HL-60 (cell line): Measurements from ENCODE around the gene CDC42BPG.
A peak's percentile ranks its signal among the peaks of the same experiment; 100 is the strongest.

Experiments used
- DNase-seq, 2 experiments: peaks; one replicate each; pipeline ENCODE4 v3.0.0-alpha.2; 2010 to 2020; ENCODE audit warnings: low read depth in 1 of 2, low spot score in 1 of 2
- H3K27ac ChIP-seq: fragments of 250-450 bp; sonication (Bioruptor Pico); replicated peaks from 2 replicates; pipeline ENCODE4 v1.5.1; 2020; ENCODE audit warnings: mild to moderate bottlenecking, moderate library complexity
- H3K27me3 ChIP-seq: fragments of 250-450 bp; sonication (Bioruptor Pico); 2 replicates; pipeline ENCODE4 v1.5.1; 2021; ENCODE audit warnings: mild to moderate bottlenecking, moderate library complexity; ENCODE audit not compliant: insufficient read depth, poor library complexity, severe bottlenecking
- H3K4me3 ChIP-seq: replicated peaks from 2 replicates; pipeline ENCODE4 v1.5.1; 2011; ENCODE audit warnings: mild to moderate bottlenecking, control low read depth, low read length; ENCODE audit not compliant: insufficient read depth
- GABPA ChIP-seq: IDR thresholded peaks from 2 replicates; pipeline ENCODE4 v1.6.1; 2012; ENCODE audit warnings: low read depth
- POLR2AphosphoS5 ChIP-seq: IDR thresholded peaks from 2 replicates; pipeline ENCODE4 v1.6.1; 2012; ENCODE audit warnings: low read depth
- SPI1 ChIP-seq: IDR thresholded peaks from 2 replicates; pipeline ENCODE4 v1.6.1; 2012; ENCODE audit warnings: low read depth, mild to moderate bottlenecking, borderline replicate concordance
- TF ChIP-seq, protein P1 (sequence below): IDR thresholded peaks from 2 replicates; pipeline ENCODE4 v1.6.1; 2012; ENCODE audit warnings: low read depth; ENCODE audit not compliant: insufficient replicate concordance
- TF ChIP-seq, protein P2 (sequence below): IDR thresholded peaks from one replicate; pipeline ENCODE4 v1.5.1; 2011; ENCODE audit warnings: low read length, control low read depth, inconsistent platforms; ENCODE audit not compliant: insufficient read depth

CDC42BPG gene

DNA sequence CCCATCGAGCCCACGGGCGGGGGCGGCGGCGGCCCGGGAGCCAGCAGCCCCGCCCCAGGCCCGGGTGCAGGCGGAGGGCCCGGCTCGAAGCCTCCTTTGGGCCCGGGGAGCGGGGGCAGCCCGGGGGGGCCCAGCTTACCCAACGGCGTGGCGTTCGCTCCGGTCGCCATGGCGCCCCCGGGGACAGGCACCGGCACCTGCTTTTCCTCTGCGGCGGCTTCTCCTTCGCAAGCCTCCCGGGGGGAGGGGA, 66.3 kb downstream of the CDC42BPG start:
- Histone ChIP-seq H3K27ac (peak overlapping the region; percentile 94), H3K27me3 (no peaks in the 10 kb centered on the region), H3K4me3 (peak overlapping the region; percentile 58)
- TF ChIP-seq, protein P1, sequence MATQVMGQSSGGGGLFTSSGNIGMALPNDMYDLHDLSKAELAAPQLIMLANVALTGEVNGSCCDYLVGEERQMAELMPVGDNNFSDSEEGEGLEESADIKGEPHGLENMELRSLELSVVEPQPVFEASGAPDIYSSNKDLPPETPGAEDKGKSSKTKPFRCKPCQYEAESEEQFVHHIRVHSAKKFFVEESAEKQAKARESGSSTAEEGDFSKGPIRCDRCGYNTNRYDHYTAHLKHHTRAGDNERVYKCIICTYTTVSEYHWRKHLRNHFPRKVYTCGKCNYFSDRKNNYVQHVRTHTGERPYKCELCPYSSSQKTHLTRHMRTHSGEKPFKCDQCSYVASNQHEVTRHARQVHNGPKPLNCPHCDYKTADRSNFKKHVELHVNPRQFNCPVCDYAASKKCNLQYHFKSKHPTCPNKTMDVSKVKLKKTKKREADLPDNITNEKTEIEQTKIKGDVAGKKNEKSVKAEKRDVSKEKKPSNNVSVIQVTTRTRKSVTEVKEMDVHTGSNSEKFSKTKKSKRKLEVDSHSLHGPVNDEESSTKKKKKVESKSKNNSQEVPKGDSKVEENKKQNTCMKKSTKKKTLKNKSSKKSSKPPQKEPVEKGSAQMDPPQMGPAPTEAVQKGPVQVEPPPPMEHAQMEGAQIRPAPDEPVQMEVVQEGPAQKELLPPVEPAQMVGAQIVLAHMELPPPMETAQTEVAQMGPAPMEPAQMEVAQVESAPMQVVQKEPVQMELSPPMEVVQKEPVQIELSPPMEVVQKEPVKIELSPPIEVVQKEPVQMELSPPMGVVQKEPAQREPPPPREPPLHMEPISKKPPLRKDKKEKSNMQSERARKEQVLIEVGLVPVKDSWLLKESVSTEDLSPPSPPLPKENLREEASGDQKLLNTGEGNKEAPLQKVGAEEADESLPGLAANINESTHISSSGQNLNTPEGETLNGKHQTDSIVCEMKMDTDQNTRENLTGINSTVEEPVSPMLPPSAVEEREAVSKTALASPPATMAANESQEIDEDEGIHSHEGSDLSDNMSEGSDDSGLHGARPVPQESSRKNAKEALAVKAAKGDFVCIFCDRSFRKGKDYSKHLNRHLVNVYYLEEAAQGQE, result no peak
- TF ChIP-seq SPI1, result no peak
- no peak for DNase-seq

DNA sequence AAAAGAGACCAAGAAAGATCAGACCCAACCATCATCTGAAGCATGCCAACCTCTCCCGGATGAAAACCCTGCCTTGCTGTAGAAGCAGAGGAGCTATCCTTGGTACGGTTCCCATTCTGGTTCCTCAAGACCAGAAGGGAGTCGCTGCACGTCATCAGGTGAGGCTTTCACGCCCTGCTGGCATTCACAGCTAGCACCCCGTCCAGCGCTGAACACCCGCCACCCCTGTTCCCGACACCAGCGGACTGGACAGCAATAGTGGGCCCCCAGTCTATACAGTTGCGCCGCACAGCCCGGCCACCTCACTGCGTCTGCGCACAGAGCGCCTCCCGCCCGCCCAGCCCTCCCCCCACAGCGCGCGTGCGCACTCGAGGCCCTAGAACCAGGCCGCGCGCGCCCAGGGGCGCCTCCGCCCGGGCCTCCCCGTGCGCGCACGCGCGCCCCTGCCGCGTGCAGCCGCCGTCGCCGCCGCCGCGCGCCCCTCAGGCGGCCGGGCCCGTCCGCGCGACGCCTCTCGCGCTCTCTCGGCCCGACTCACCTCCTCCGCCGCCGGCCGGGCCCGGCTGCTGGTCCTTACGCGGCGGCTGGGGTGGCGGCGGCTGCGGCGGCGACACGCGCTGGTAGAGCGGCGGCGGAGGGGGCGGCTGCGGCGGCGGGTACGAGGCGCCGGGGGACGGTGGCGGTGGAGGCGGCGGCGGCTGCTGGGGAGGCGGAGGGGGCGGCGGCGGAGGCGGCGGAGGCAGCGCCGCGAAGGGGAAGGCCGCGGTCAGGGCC, 66.8 kb downstream of the CDC42BPG start:
- peak overlapping the region; percentile 80 for H3K4me3 ChIP-seq
- H3K27ac ChIP-seq, result peak overlapping the region; percentile 65
- TF ChIP-seq POLR2AphosphoS5 (peak; percentile 65), SPI1 (no peak), GABPA (no peak)
- TF ChIP-seq, protein P2, sequence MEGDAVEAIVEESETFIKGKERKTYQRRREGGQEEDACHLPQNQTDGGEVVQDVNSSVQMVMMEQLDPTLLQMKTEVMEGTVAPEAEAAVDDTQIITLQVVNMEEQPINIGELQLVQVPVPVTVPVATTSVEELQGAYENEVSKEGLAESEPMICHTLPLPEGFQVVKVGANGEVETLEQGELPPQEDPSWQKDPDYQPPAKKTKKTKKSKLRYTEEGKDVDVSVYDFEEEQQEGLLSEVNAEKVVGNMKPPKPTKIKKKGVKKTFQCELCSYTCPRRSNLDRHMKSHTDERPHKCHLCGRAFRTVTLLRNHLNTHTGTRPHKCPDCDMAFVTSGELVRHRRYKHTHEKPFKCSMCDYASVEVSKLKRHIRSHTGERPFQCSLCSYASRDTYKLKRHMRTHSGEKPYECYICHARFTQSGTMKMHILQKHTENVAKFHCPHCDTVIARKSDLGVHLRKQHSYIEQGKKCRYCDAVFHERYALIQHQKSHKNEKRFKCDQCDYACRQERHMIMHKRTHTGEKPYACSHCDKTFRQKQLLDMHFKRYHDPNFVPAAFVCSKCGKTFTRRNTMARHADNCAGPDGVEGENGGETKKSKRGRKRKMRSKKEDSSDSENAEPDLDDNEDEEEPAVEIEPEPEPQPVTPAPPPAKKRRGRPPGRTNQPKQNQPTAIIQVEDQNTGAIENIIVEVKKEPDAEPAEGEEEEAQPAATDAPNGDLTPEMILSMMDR, result no peak
- TF ChIP-seq, protein P1, result peak; percentile 89
- DNase-seq, result peak; percentile 63 to 72
- no peaks in the 10 kb centered on the region for H3K27me3 ChIP-seq

DNA sequence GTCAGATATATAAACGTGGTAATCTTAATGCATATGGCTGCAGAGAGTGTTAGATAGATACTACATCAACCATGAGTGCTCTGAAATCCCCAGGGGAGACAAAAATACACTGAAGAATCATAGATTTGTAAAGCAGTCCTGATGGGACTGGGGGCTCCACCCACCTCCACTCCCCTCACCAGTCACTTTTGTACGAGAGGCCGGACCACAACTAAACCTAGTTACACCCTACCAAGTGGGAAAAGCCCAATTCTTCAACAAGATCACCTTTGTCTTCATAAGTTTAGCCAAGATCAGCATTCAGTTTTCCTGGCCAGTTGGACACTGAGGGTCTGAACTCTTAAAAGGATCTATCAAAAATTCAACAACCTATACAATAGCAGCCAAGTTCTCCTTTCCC, 67.6 kb downstream of the CDC42BPG start:
- TF ChIP-seq, protein P1, result no peak
- no peak for TF ChIP-seq POLR2AphosphoS5
- TF ChIP-seq GABPA, result no peak
- TF ChIP-seq SPI1, result no peak
- TF ChIP-seq, protein P2, result no peak
- Histone ChIP-seq H3K27me3 (no peaks in the 10 kb centered on the region), H3K4me3 (peak overlapping the region; percentile 80), H3K27ac (peak overlapping the region; percentile 65)
- no peak for DNase-seq
